ENCODE data around the gene SLC44A3. TPM values are rescaled to one million over a fixed set of nuclear protein-coding genes. Genes with fewer than 3 reads are reported as not detected.

The SLC44A3 gene
- total and polyA plus RNA-seq, 2 of the 4 experiments (the other 2 are of a cell fraction), result 0.31 to 0.54 TPM

DNA sequence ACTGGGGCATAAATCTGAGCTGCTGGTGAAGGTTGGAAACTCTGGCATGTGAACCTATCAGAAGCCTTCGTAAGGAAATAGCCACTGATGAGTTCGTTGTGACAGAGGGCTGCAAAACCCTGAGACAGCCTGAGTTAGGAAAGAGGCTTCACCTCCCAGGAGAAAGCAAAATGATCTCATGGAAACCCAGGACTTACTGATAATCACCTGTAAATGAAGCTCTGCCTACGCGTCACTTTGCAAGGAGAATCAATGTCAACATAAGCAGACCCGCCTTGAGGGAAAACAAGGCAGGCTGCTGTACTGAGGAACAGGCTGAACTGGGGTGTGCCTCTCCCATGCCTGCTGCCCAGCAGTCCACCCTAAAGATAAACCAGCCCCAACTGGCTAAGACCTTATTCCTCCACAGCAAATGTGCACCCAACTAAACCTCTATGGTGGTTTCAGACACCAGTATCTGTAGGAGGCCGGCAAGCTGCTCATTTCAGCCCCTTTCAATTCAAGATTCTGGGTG is 46.8 kb upstream of the SLC44A3 start (continued):
- no peak for TF ChIP-seq RAD21 (IDR thresholded peaks at IDR 0.05; ENCODE audit: low read length)

DNA sequence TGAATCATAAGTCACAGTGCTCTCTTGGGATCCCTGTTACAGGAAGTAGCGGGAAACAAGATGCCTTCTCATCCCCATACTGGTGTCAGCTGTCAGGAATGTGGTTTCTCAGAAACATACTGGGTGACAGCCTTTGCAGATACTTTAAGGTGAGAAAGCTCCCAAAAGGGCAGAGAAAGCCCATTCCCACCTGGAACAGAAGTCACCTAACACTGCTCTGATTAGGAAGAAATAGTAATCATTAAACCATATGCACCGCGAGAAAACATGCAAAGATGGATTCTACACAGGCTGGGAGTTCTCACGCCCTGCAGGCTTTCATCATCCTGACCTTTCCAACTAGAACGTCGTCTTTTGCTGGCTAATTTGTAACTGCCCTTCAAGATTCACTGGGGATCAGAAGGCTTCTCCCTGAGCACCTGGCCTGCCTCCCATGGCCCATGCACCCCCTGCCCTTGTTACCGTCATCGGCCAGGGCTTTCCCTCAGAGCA is 46.2 kb upstream of the SLC44A3 start:
- Histone ChIP-seq H4K20me1 (ENCODE audit: insufficient read depth, low read length) (no peaks in the 10 kb centered on the region), H3K36me3 (ENCODE audit: control insufficient read depth, insufficient read depth, low read length) (no peaks in the 10 kb centered on the region), H3K4me3 (ENCODE audit: insufficient read depth, low read depth, low read length) (no peak overlapping the region), H2BK15ac (ENCODE audit: low read depth, low read length) (peak overlapping the region; percentile 21; the same call in 1 of the 3 replicates), H3K23ac (ENCODE audit: low read depth, low read length) (no peak overlapping the region), H3K4me2 (ENCODE audit: low read depth, low read length) (no peak overlapping the region), H2BK5ac (ENCODE audit: low read depth, low read length, poor library complexity, severe bottlenecking) (peak overlapping the region; percentile 22), H3K9me1 (ENCODE audit: insufficient read depth, low read length) (0 out of 2 replicates have a peak, but pooled peaks cover 4% of the 10 kb centered on the region), H3K56ac (ENCODE audit: extremely low read depth, insufficient read depth, low read length) (no peak overlapping the region), H3K4me1 (ENCODE audit: control insufficient read depth, insufficient read depth, low read length) (peaks cover 7% of the 10 kb centered on the region; the same call in 1 of the 2 replicates), H3K14ac (replicated peaks; ENCODE audit: low read depth, low read length) (0 out of 2 replicates have a peak overlapping the region, but pooled peaks have one; percentile 12), H3K79me1 (ENCODE audit: low read depth in 1 of 2, low read length in 2 of 2) (no peaks in the 10 kb centered on the region), H3K27ac (ENCODE audit: insufficient read depth, low read length) (no peak overlapping the region), H3K27me3 (ENCODE audit: control insufficient read depth, insufficient read depth, low read length) (no peaks in the 10 kb centered on the region), H3K18ac (ENCODE audit: low read depth, low read length) (no peak overlapping the region), H2AK5ac (ENCODE audit: low read depth, low read length) (peak overlapping the region; percentile 63; the same call in 1 of the 2 replicates), H2BK120ac (ENCODE audit: low read depth, low read length) (peak overlapping the region; percentile 52), H2BK20ac (ENCODE audit: low read depth, low read length) (peak overlapping the region; percentile 32), H2AFZ (replicated peaks; ENCODE audit: low read length, poor library complexity) (no peak overlapping the region), H3K4ac (ENCODE audit: low read depth, low read length) (0 out of 2 replicates have a peak overlapping the region, but pooled peaks have one; percentile 47), H3K9ac (ENCODE audit: low read depth, low read length) (no peak overlapping the region), H3K9me3 (ENCODE audit: control insufficient read depth, insufficient read depth, low read length) (peaks cover 8% of the 10 kb centered on the region), H4K8ac (ENCODE audit: low read depth in 2 of 2, low read length in 2 of 2) (peak overlapping the region in 1 of 2 experiments; percentile 46; a peak in 1 of 4 replicates), H4K91ac (ENCODE audit: insufficient read depth, low read depth, low read length) (peak overlapping the region; percentile 37; the same call in 1 of the 2 replicates), H2AK9ac (replicated peaks; ENCODE audit: low read depth, low read length, poor library complexity) (no peak overlapping the region), H4K5ac (ENCODE audit: low read depth, low read length) (no peak overlapping the region)
- ChIA-PET CTCF (no interaction called here), POLR2A (ENCODE audit: unreplicated experiment) (interaction anchor here (1.4 kb wide), 1 partner anchor 232 kb away, joined by 4 read pairs; the partner anchor contains the start of gene F3)
- WGBS, 2 experiments (ENCODE audit: extremely low coverage in 2 of 2, insufficient read length in 1 of 2), result 100% methylated on average over 3 of the region's 8 CpGs; no CpG with 5 or more reads in 1 of the 2 experiments
- DNase-seq (peak; percentile 85), ATAC-seq (ENCODE audit: low read depth) (peak; percentile 68)
- intact Hi-C loops (cut with micrococcal nuclease) (no loop called here), in situ Hi-C loops (cut with MboI; ENCODE audit: low sequenced_read_pairs) (no loop called here), dilution Hi-C loops (cut with HindIII; ENCODE audit: low sequenced_read_pairs, unreplicated experiment) (no loop called here)
- BruUV-seq (replicated peaks), result no TSS peak
- TF ChIP-seq, protein P1, sequence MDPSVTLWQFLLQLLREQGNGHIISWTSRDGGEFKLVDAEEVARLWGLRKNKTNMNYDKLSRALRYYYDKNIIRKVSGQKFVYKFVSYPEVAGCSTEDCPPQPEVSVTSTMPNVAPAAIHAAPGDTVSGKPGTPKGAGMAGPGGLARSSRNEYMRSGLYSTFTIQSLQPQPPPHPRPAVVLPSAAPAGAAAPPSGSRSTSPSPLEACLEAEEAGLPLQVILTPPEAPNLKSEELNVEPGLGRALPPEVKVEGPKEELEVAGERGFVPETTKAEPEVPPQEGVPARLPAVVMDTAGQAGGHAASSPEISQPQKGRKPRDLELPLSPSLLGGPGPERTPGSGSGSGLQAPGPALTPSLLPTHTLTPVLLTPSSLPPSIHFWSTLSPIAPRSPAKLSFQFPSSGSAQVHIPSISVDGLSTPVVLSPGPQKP (IDR thresholded peaks at IDR 0.05; ENCODE audit: borderline replicate concordance, low read depth, low read length), result no peak
- TF ChIP-seq MXI1 (IDR thresholded peaks at IDR 0.05; ENCODE audit: borderline replicate concordance, low read depth, low read length), result no peak
- TF ChIP-seq CEBPB (IDR thresholded peaks at IDR 0.05; ENCODE audit: low read depth, low read length), result no peak
- no peak for TF ChIP-seq RAD21 (IDR thresholded peaks at IDR 0.05; ENCODE audit: low read length)
- no peak for TF ChIP-seq POLR2A (IDR thresholded peaks at IDR 0.05; ENCODE audit: low read depth, low read length)
- no peak for TF ChIP-seq RFX5 (IDR thresholded peaks at IDR 0.05; ENCODE audit: low read depth, low read length)
- TF ChIP-seq CHD1 (IDR thresholded peaks at IDR 0.05; ENCODE audit: low read depth, low read length), result no peak
- TF ChIP-seq USF2 (IDR thresholded peaks at IDR 0.05; ENCODE audit: low read depth, low read length), result no peak
- TF ChIP-seq BHLHE40 (IDR thresholded peaks at IDR 0.05; ENCODE audit: low read depth, low read length), result no peak
- TF ChIP-seq RCOR1 (IDR thresholded peaks at IDR 0.05; ENCODE audit: insufficient replicate concordance, low read length), result no peak
- TF ChIP-seq MAFK (IDR thresholded peaks at IDR 0.05; ENCODE audit: low read depth, low read length), result no peak
- no peak for TF ChIP-seq SMC3 (IDR thresholded peaks at IDR 0.05; ENCODE audit: low read depth, low read length)
- TF ChIP-seq MAZ (IDR thresholded peaks at IDR 0.05; ENCODE audit: borderline replicate concordance, low read depth, low read length), result no peak
- peak; percentile 42; the same call in 1 of the 2 replicates for TF ChIP-seq NFE2L2 (IDR thresholded peaks at IDR 0.05; ENCODE audit: low read depth, low read length)
- TF ChIP-seq FOS (IDR thresholded peaks at IDR 0.05; ENCODE audit: low read depth, low read length), result 0 out of 2 replicates have a peak, but pooled peaks have one; percentile 37

Data from IMR-90 (cell line).